Natural killer cell (primary cell): ENCODE data around the gene TPTE2. TPM values are rescaled to one million over a fixed set of nuclear protein-coding genes. Genes with fewer than 3 reads are reported as not detected.

Experiments
- ATAC-seq, 3 donors: fragments of 150-1000 bp in 2 of 3; fragments of 200-7000 bp in 1 of 3; cut with Tn5 transposase; 1 replicate in 1 of 3; 2 replicates in 2 of 3; pipeline ENCODE4 v1.10.0; 2021; ENCODE audit warnings: mild to moderate bottlenecking in 2 of 3, moderate library complexity in 2 of 3
- DNase-seq, 2 donors: peaks; one replicate each; pipeline versions ENCODE4 v3.0.0 to v3.0.0-alpha.2; 2013 to 2021; ENCODE audit warnings: mixed read lengths in 1 of 2
- H3K27ac ChIP-seq: one replicate; pipeline ENCODE4 v1.5.1; 2013; ENCODE audit warnings: mild to moderate bottlenecking, low read length
- H3K27me3 ChIP-seq: one replicate; pipeline ENCODE4 v1.6.1; 2013; ENCODE audit warnings: low read length; ENCODE audit not compliant: control insufficient read depth, insufficient read depth
- H3K36me3 ChIP-seq: one replicate; pipeline ENCODE4 v1.6.1; 2013; ENCODE audit warnings: low read length; ENCODE audit not compliant: control insufficient read depth, insufficient read depth
- H3K4me1 ChIP-seq: one replicate; pipeline ENCODE4 v1.6.1; 2013; ENCODE audit warnings: low read length; ENCODE audit not compliant: control insufficient read depth, insufficient read depth
- H3K4me3 ChIP-seq: one replicate; pipeline ENCODE4 v1.5.1; 2013; ENCODE audit warnings: low read length
- H3K9me3 ChIP-seq: one replicate; pipeline ENCODE4 v1.6.1; 2013; ENCODE audit warnings: low read length; ENCODE audit not compliant: control insufficient read depth, insufficient read depth
- H3K27ac Mint-ChIP-seq, 2 donors: one replicate each; pipeline ENCODE4 v1.8.0; 2022; ENCODE audit warnings: mild to moderate bottlenecking in 2 of 2, mixed read lengths in 2 of 2, moderate library complexity in 1 of 2
- H3K27me3 Mint-ChIP-seq, 2 donors: one replicate each; pipeline ENCODE4 v1.8.0; 2022; ENCODE audit warnings: low read depth in 2 of 2, mixed read lengths in 2 of 2
- H3K36me3 Mint-ChIP-seq: one replicate; pipeline ENCODE4 v1.8.0; 2022; ENCODE audit warnings: mixed read lengths
- H3K4me1 Mint-ChIP-seq, 2 donors: one replicate each; pipeline ENCODE4 v1.8.0; 2022; ENCODE audit warnings: mixed read lengths in 2 of 2
- H3K4me3 Mint-ChIP-seq: one replicate; pipeline ENCODE4 v1.8.0; 2022; ENCODE audit warnings: mild to moderate bottlenecking, moderate library complexity, mixed read lengths
- H3K9me3 Mint-ChIP-seq, 2 donors: one replicate each; pipeline ENCODE4 v1.8.0; 2022; ENCODE audit warnings: mixed read lengths in 2 of 2
- CTCF ChIP-seq: fragments of 200-600 bp; IDR thresholded peaks from one replicate; pipeline ENCODE4 v1.8.0; 2022; ENCODE audit warnings: antibody characterized with exemption
- WGBS: methylation state at CpG from one replicate; pipeline ENCODE4 v1.1.7; 2013; ENCODE audit warnings: missing lambda C conversion rate; ENCODE audit not compliant: insufficient coverage; 5-methylcytosine and 5-hydroxymethylcytosine counted together
- intact Hi-C: fragments of 100-400 bp; cut with micrococcal nuclease; formaldehyde crosslinking; loops from one replicate; pipeline ENCODE4 v1.14.2; 2022
- total RNA-seq, 4 donors: library from RNA; stranded (reverse); fragments of 120-200 nt in 1 of 4; gene quantifications; one replicate each; pipeline versions ENCODE4 v1.2.3 to v1.2.4, GENCODE V29; 2013 to 2022

Gene TPTE2
- total RNA-seq, 3 donors from 2014 or later (not counting 1 experiment from before 2014, with no cell fraction given), result 0.41 TPM; not detected in 2

- TF ChIP-seq CTCF, result no peak
- Mint-ChIP-seq H3K27me3 (peaks cover 30 to 42% of the 10 kb centered on the region in 2 donors), H3K36me3 (peaks cover 8% of the 10 kb centered on the region), H3K27ac (no peak overlapping the region), H3K4me3 (no peak overlapping the region), H3K9me3 (no peaks in the 10 kb centered on the region), H3K4me1 (peaks cover 9 to 17% of the 10 kb centered on the region in 2 donors)
- Histone ChIP-seq H3K27ac (no peak overlapping the region), H3K4me1 (peaks cover 6% of the 10 kb centered on the region), H3K4me3 (no peak overlapping the region), H3K27me3 (peaks cover 3% of the 10 kb centered on the region), H3K9me3 (no peaks in the 10 kb centered on the region), H3K36me3 (no peaks in the 10 kb centered on the region)
- no peak for DNase-seq
- intact Hi-C loops, result no loop called here
- 63% methylated on average over 7 of the region's 7 CpGs for WGBS
- no peak for ATAC-seq
Measured at GRCh38 chr13:19591864-19592263, 30.5 kb upstream of the TPTE2 start.

GRCh38 chr13:19590423-19590822 lies 29.1 kb upstream of the TPTE2 start:
- no peak for TF ChIP-seq CTCF
- 94% methylated on average over 4 of the region's 5 CpGs for WGBS

GRCh38 chr13:19589312-19589711 lies 28.0 kb upstream of the TPTE2 start:
- Histone ChIP-seq H3K4me1 (peaks cover 13% of the 10 kb centered on the region), H3K36me3 (no peaks in the 10 kb centered on the region), H3K9me3 (no peaks in the 10 kb centered on the region), H3K27me3 (no peaks in the 10 kb centered on the region), H3K4me3 (no peak overlapping the region), H3K27ac (no peak overlapping the region)
- intact Hi-C loops, result no loop called here
- H3K9me3 Mint-ChIP-seq, result peaks cover 0 to 2% of the 10 kb centered on the region in 2 donors
- H3K27ac Mint-ChIP-seq, result peak overlapping the region; percentile 5 to 34
- peaks cover 20 to 27% of the 10 kb centered on the region in 2 donors for H3K27me3 Mint-ChIP-seq
- no peak for ATAC-seq
- peaks cover 17 to 28% of the 10 kb centered on the region in 2 donors for H3K4me1 Mint-ChIP-seq
- no peak overlapping the region for H3K4me3 Mint-ChIP-seq
- TF ChIP-seq CTCF, result no peak
- WGBS, result 79% methylated on average over 2 of the region's 2 CpGs
- no peak for DNase-seq
- H3K36me3 Mint-ChIP-seq, result peaks cover 8% of the 10 kb centered on the region

More at GRCh38 chr13:19590423-19590822, 29.1 kb upstream of the TPTE2 start:
- DNase-seq (no peak), ATAC-seq (no peak)
- Mint-ChIP-seq H3K27ac (no peak overlapping the region), H3K36me3 (peaks cover 8% of the 10 kb centered on the region), H3K27me3 (peaks cover 25 to 31% of the 10 kb centered on the region in 2 donors), H3K9me3 (peaks cover 0 to 2% of the 10 kb centered on the region in 2 donors), H3K4me3 (no peak overlapping the region), H3K4me1 (peaks cover 17 to 28% of the 10 kb centered on the region in 2 donors)
- H3K9me3 ChIP-seq, result no peaks in the 10 kb centered on the region
- intact Hi-C loops, result no loop called here
- H3K36me3 ChIP-seq, result no peaks in the 10 kb centered on the region
- no peak overlapping the region for H3K4me3 ChIP-seq
- peaks cover 13% of the 10 kb centered on the region for H3K4me1 ChIP-seq
- no peak overlapping the region for H3K27ac ChIP-seq
- H3K27me3 ChIP-seq, result peaks cover 2% of the 10 kb centered on the region
